Endothelial cell of umbilical vein (primary cell): ENCODE measurements around the gene SH3RF3. TPM values are rescaled to one million over a fixed set of nuclear protein-coding genes. Genes with fewer than 3 reads are reported as not detected.

Experiments
- BruUV-seq: library from RNA; stranded (reverse); fragments of 400-500 nt; replicated peaks from 2 replicates; lab custom pipeline; 2021; lab: Mats Ljungman, UMichigan
- CTCF ChIA-PET: fragments of 300-600, 350-600 bp; sonication (Branson Sonifier 250); formaldehyde crosslinking; loops from one replicate; lab custom pipeline; 2021; ENCODE audit warnings: antibody characterized with exemption, inconsistent platforms; lab: Charles Lee
- POLR2A ChIA-PET: fragments of 300-600, 350-600 bp; sonication (Branson Sonifier 250); formaldehyde crosslinking; loops from one replicate; lab custom pipeline; 2021; ENCODE audit warnings: antibody characterized with exemption, inconsistent platforms; lab: Charles Lee
- DNase-seq: peaks from one replicate; pipeline ENCODE4 v3.0.0-alpha.2; 2011; ENCODE audit warnings: low read depth, low spot score
- FAIRE-seq: peaks from 2 replicates; lab custom pipeline; 2011; peaks lifted over from hg19 to GRCh38; lab: Jason Lieb, UNC
- H2AFZ ChIP-seq: 2 replicates; pipeline ENCODE4 v1.6.0; 2012; ENCODE audit warnings: low read depth, low read length, control low read depth, inconsistent platforms
- H3K27ac ChIP-seq: 2 replicates; pipeline ENCODE4 v1.5.1; 2011; ENCODE audit warnings: low read depth, mild to moderate bottlenecking, control low read depth, low read length, moderate library complexity; ENCODE audit not compliant: insufficient read depth
- H3K27me3 ChIP-seq, 2 experiments: 2 replicates each; pipeline versions ENCODE4 v1.6.0 to v1.6.1; 2011; ENCODE audit warnings: low read length in 2 of 2, mixed read lengths in 1 of 2; ENCODE audit not compliant: control insufficient read depth in 2 of 2, insufficient read depth in 2 of 2
- H3K36me3 ChIP-seq, 2 experiments: 2 replicates in 1 of 2; 3 replicates in 1 of 2; pipeline ENCODE4 v1.5.1; 2011; ENCODE audit warnings: low read length in 2 of 2, mild to moderate bottlenecking in 1 of 2, moderate library complexity in 1 of 2; ENCODE audit not compliant: control insufficient read depth in 2 of 2, insufficient read depth in 2 of 2; ENCODE audit errors: extremely low read depth in 1 of 2
- H3K4me1 ChIP-seq: 3 replicates; pipeline ENCODE4 v1.5.1; 2011; ENCODE audit warnings: mild to moderate bottlenecking, low read length; ENCODE audit not compliant: control insufficient read depth, insufficient read depth; ENCODE audit errors: extremely low read depth
- H3K4me2 ChIP-seq: 2 replicates; pipeline ENCODE4 v1.6.1; 2011; ENCODE audit warnings: low read length, control low read depth, mixed read lengths; ENCODE audit not compliant: insufficient read depth
- H3K4me3 ChIP-seq, 3 experiments: fragments of 200-600 bp in 1 of 3; sonication (generic), shearing (Covaris generic) in 1 of 3; replicated peaks in 1 of 3; 2 replicates each; pipeline ENCODE4 v1.5.1; 2011 to 2016; ENCODE audit warnings: control low read depth in 3 of 3, low read length in 3 of 3, mild to moderate bottlenecking in 2 of 3, inconsistent platforms in 1 of 3, low read depth in 1 of 3, moderate library complexity in 1 of 3; ENCODE audit not compliant: insufficient read depth in 1 of 3
- H3K79me2 ChIP-seq: 2 replicates; pipeline ENCODE4 v1.6.0; 2012; ENCODE audit warnings: low read length, inconsistent platforms; ENCODE audit not compliant: control insufficient read depth, insufficient read depth
- H3K9ac ChIP-seq: replicated peaks from 2 replicates; pipeline ENCODE3; 2011; ENCODE audit warnings: low read length, control low read depth; ENCODE audit not compliant: insufficient read depth; ENCODE audit errors: extremely low read depth
- H3K9me1 ChIP-seq: replicated peaks from 3 replicates; pipeline ENCODE4 v1.6.0; 2011; ENCODE audit warnings: mild to moderate bottlenecking, low read length; ENCODE audit not compliant: control insufficient read depth, insufficient read depth; ENCODE audit errors: extremely low read depth
- H3K9me3 ChIP-seq: replicated peaks from 2 replicates; pipeline ENCODE4 v1.5.1; 2012; ENCODE audit warnings: low read length, inconsistent platforms; ENCODE audit not compliant: control insufficient read depth, insufficient read depth
- H4K20me1 ChIP-seq: replicated peaks from 2 replicates; pipeline ENCODE3; 2011; ENCODE audit warnings: mild to moderate bottlenecking, low read length; ENCODE audit not compliant: control insufficient read depth, insufficient read depth; ENCODE audit errors: extremely low read depth
- EZH2 ChIP-seq: IDR thresholded peaks from 2 replicates; pipeline ENCODE4 v1.6.1; 2012; ENCODE audit warnings: borderline replicate concordance, low read depth, mild to moderate bottlenecking, moderate library complexity, low read length, inconsistent platforms; ENCODE audit not compliant: severe bottlenecking
- FOS ChIP-seq: IDR thresholded peaks from 2 replicates; pipeline ENCODE4 v1.6.1; 2011; ENCODE audit warnings: mild to moderate bottlenecking, low read length, moderate library complexity, borderline replicate concordance; ENCODE audit not compliant: insufficient read depth
- GATA2 ChIP-seq: IDR thresholded peaks from 2 replicates; pipeline ENCODE4 v1.7.0; 2011; ENCODE audit warnings: low read depth, mild to moderate bottlenecking, moderate library complexity, mixed read lengths, low read length; ENCODE audit not compliant: insufficient read length, insufficient read depth
- JUN ChIP-seq: IDR thresholded peaks from 2 replicates; pipeline ENCODE4 v1.6.1; 2011; ENCODE audit warnings: borderline replicate concordance, low read depth; ENCODE audit not compliant: insufficient read length, insufficient read depth
- MYC ChIP-seq: IDR thresholded peaks from one replicate; pipeline ENCODE4 v1.6.1; 2011; ENCODE audit warnings: mild to moderate bottlenecking, low read depth, low read length
- POLR2A ChIP-seq: IDR thresholded peaks from 2 replicates; pipeline ENCODE4 v1.6.1; 2012; ENCODE audit warnings: low read depth, mild to moderate bottlenecking, control low read depth, low read length
- POLR2AphosphoS5 ChIP-seq: IDR thresholded peaks from 2 replicates; pipeline ENCODE4 v1.6.1; 2012; ENCODE audit warnings: low read depth, mild to moderate bottlenecking, control low read depth, low read length, moderate library complexity; ENCODE audit not compliant: insufficient read depth
- dilution Hi-C: fragments of 300-500 bp; cut with MboI; formaldehyde crosslinking; loops from one replicate; pipeline ENCODE4 v1.15.0; 2019; ENCODE audit warnings: low sequenced_read_pairs; ENCODE audit not compliant: extremely low pct_ligation_motif_present
- intact Hi-C: fragments of 100-400 bp; cut with micrococcal nuclease; formaldehyde crosslinking; loops from one replicate; pipeline ENCODE4 v1.10.0; 2022
- polyA plus RNA-seq, 4 experiments: library from polyadenylated mRNA; depleted of rRNA in 3 of 4; stranded (reverse) in 3 of 4; unstranded in 1 of 4; fragments of >200 nt; gene quantifications; 2 replicates each; pipeline versions ENCODE4 v1.2.1 to v1.2.3, GENCODE V29; 2011 to 2012; ENCODE audit warnings: missing spikeins in 1 of 4
- total RNA-seq: library from RNA; stranded (reverse); gene quantifications from 2 replicates; pipeline ENCODE4 v1.2.3, GENCODE V29; 2021
- TF ChIP-seq, protein P1 (sequence below), 2 donors: IDR thresholded peaks; 1 replicate in 1 of 2; 2 replicates in 1 of 2; pipeline ENCODE4 v1.5.1; 2011; ENCODE audit warnings: low read length in 2 of 2, mild to moderate bottlenecking in 2 of 2, moderate library complexity in 2 of 2, control low read depth in 1 of 2, inconsistent platforms in 1 of 2, low read depth in 1 of 2; ENCODE audit not compliant: insufficient read depth in 1 of 2; ENCODE audit errors: extremely low read depth in 1 of 2
- TF ChIP-seq, protein P2 (sequence below): IDR thresholded peaks from 2 replicates; pipeline ENCODE4 v1.6.1; 2011; ENCODE audit not compliant: insufficient read depth, insufficient read length

The SH3RF3 gene
- total and polyA plus RNA-seq, 2 donors (not counting 3 experiments of a cell fraction or from before 2014, with no cell fraction given), result 3.8 to 14.7 TPM

DNA sequence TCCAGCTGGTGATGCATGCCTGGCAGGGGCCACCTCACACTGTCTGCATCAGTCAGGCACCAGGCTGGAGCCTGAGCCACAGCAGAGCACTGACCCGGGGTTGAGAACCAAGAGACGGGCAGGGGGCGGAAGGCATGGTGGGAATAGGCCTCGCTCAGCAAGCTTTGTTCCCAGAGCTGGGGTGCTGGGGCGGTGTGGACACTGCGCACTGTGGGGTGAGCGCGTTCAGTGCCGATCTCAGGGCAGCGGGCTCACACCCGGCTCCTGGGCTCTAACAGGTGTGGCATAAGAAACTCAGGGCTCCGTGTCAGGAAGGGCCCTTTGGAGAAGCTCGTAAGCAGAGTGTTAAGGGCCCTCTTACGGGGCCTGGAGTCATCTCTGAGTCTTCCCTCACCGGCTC is 15.7 kb downstream of the SH3RF3 start:
- Histone ChIP-seq H3K4me1 (peaks cover 2% of the 10 kb centered on the region), H3K9me3 (no peaks in the 10 kb centered on the region), H3K79me2 (peaks cover 65% of the 10 kb centered on the region), H3K27me3 (no peaks in the 10 kb centered on the region), H3K4me2 (no peak overlapping the region), H3K9me1 (no peaks in the 10 kb centered on the region), H2AFZ (no peak overlapping the region), H3K36me3 (no peaks in the 10 kb centered on the region), H4K20me1 (peaks cover 2% of the 10 kb centered on the region), H3K4me3 (no peak overlapping the region), H3K9ac (no peak overlapping the region), H3K27ac (no peak overlapping the region)
- dilution Hi-C loops, result no loop called here
- FAIRE-seq (no peak), DNase-seq (no peak)
- POLR2A ChIA-PET, result no interaction called here
- intact Hi-C loops, result no loop called here
- CTCF ChIA-PET, result no interaction called here
- BruUV-seq, result no TSS peak
- TF ChIP-seq, protein P1, sequence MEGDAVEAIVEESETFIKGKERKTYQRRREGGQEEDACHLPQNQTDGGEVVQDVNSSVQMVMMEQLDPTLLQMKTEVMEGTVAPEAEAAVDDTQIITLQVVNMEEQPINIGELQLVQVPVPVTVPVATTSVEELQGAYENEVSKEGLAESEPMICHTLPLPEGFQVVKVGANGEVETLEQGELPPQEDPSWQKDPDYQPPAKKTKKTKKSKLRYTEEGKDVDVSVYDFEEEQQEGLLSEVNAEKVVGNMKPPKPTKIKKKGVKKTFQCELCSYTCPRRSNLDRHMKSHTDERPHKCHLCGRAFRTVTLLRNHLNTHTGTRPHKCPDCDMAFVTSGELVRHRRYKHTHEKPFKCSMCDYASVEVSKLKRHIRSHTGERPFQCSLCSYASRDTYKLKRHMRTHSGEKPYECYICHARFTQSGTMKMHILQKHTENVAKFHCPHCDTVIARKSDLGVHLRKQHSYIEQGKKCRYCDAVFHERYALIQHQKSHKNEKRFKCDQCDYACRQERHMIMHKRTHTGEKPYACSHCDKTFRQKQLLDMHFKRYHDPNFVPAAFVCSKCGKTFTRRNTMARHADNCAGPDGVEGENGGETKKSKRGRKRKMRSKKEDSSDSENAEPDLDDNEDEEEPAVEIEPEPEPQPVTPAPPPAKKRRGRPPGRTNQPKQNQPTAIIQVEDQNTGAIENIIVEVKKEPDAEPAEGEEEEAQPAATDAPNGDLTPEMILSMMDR (IDR thresholded peaks at IDR 0.05; ENCODE audit: extremely low read depth in 1 of 2, insufficient read depth in 1 of 2, low read depth in 1 of 2, low read length in 2 of 2), result no peak
- no peak for TF ChIP-seq MYC
- TF ChIP-seq GATA2, result no peak
- no peak for TF ChIP-seq FOS
- TF ChIP-seq, protein P2, sequence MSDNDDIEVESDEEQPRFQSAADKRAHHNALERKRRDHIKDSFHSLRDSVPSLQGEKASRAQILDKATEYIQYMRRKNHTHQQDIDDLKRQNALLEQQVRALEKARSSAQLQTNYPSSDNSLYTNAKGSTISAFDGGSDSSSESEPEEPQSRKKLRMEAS, result no peak
- TF ChIP-seq JUN, result no peak
- no peak for TF ChIP-seq EZH2
- TF ChIP-seq POLR2A, result no peak
- TF ChIP-seq POLR2AphosphoS5, result no peak
